ENCODE data around the gene FAM20A.

DNA sequence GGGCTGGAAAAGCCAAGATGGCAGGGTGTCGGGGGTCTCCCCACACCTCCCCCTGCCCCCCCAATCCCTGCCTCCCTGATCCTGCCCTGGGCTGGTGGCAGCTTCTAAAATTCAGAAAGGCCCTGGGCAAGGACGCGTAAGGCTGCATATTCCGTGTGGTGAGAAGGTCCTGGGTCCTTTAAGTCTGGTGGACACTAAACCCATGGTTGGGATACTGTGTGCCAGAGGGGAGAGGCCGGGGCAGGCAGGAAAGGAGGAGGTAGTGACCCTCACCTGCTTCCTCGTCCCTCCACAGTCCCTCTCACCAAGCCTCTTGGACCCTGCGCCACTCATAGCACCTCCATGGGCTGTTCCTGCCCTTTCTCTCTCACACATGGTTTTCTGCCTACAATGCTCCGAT, 60.2 kb downstream of the FAM20A start:
- TF ChIP-seq EZH2 (IDR thresholded peaks at IDR 0.05) (no peak), POLR2AphosphoS5 (IDR thresholded peaks at IDR 0.05; ENCODE audit: borderline replicate concordance, low read depth, low read length) (no peak), FOXP2 (optimal IDR thresholded peaks at IDR 0.05; ENCODE audit: control extremely low read depth, extremely low read length, insufficient read depth) (no peak)
